Measurements from ENCODE around the gene TUBB.
A peak's percentile ranks its signal among the peaks of the same experiment; 100 is the strongest.

TUBB gene

DNA sequence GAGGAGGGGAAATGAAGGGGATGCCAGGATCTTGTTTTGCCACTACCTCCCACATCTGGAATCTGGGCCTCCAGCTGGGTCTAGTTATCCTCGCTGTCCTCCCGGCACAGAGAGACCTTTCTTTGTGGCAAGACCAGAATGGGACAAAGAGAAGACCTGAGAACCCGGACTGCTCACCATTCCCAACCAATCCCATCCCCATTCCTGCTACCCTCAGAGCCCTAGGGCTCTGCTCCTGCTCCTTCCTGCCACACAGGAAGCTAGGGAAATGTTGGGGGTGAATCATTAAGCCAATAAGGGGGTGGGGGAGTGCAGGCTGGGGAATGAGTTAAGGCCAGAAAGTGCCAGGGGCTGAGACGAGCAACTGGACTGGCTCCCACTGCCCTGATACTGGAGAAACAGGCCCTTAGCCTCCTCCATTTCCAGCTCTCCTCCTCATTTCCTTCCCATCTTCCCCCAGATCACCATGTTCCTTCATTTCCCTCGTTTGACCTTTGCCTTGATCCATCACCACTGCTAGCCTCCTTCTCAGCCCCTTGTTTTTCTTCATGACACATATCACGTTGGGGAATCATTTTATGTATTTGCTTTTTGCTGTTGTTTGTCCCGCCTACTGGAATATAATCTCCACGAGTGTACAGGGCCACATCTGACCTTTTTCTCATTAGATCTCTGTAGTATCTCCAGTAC lies 28.8 kb downstream of the TUBB start:
- Histone ChIP-seq H3K4me1 (ENCODE audit: insufficient read depth, poor library complexity, severe bottlenecking) (peaks cover 55% of the 10 kb centered on the region), H3K36me3 (ENCODE audit: low read depth) (peaks cover 3% of the 10 kb centered on the region), H3K9me3 (ENCODE audit: severe bottlenecking) (no peaks in the 10 kb centered on the region), H3K4me3 (ENCODE audit: severe bottlenecking) (no peak overlapping the region), H3K27ac (ENCODE audit: poor library complexity, severe bottlenecking) (peak overlapping the region; percentile 98), H3K27me3 (ENCODE audit: insufficient read depth, poor library complexity, severe bottlenecking) (no peaks in the 10 kb centered on the region)
- no peak for DNase-seq (ENCODE audit: low spot score)
- peak; percentile 20 for ATAC-seq (ENCODE audit: low read depth)
- TF ChIP-seq, protein P1, sequence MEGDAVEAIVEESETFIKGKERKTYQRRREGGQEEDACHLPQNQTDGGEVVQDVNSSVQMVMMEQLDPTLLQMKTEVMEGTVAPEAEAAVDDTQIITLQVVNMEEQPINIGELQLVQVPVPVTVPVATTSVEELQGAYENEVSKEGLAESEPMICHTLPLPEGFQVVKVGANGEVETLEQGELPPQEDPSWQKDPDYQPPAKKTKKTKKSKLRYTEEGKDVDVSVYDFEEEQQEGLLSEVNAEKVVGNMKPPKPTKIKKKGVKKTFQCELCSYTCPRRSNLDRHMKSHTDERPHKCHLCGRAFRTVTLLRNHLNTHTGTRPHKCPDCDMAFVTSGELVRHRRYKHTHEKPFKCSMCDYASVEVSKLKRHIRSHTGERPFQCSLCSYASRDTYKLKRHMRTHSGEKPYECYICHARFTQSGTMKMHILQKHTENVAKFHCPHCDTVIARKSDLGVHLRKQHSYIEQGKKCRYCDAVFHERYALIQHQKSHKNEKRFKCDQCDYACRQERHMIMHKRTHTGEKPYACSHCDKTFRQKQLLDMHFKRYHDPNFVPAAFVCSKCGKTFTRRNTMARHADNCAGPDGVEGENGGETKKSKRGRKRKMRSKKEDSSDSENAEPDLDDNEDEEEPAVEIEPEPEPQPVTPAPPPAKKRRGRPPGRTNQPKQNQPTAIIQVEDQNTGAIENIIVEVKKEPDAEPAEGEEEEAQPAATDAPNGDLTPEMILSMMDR (IDR thresholded peaks at IDR 0.05; ENCODE audit: poor library complexity, severe bottlenecking), result no peak

DNA sequence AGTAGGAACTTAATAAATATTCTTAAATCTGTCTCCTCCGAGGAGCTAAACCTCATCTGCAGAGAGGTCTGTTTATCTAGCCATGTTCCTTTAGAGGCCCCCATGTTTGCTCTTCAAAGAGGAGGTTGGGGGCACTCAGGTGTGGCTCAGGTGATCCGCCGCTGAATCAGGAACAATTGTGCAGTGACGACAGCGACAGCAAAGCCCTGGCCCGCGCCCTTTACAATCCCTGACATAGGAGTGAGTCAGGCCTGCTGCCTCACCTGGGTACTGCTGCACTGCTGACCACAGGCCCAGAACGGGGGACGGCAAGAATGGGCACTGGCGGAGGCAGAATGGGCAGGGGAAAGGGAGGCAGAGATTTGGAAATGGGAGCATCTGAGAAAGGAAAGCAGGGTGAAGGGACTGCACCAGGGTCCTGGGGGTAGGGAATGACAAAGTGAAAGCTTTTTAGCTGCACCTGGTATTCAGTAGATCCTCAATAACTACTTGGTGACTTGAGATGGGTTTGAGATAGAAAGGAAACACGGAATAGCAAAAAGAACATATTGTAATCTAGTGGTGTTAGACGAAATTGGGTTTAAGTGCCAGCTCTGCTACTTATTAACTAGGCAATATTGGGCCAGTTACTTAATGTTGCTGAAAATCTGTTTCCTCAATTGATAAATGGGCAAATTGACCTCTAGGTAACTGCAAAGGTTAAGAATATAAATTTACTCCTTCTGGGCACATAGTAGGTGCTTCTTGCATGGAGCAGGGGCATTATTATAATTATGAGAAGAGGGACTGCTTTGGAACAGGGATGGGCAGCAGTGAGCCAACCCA lies 29.6 kb downstream of the TUBB start:
- Histone ChIP-seq H3K4me3 (ENCODE audit: severe bottlenecking) (no peak overlapping the region), H3K27me3 (ENCODE audit: insufficient read depth, poor library complexity, severe bottlenecking) (no peaks in the 10 kb centered on the region), H3K4me1 (ENCODE audit: insufficient read depth, poor library complexity, severe bottlenecking) (peaks cover 63% of the 10 kb centered on the region), H3K9me3 (ENCODE audit: severe bottlenecking) (no peaks in the 10 kb centered on the region), H3K36me3 (ENCODE audit: low read depth) (no peaks in the 10 kb centered on the region), H3K27ac (ENCODE audit: poor library complexity, severe bottlenecking) (peak overlapping the region; percentile 98)
- DNase-seq (ENCODE audit: low spot score) (peak; percentile 88), ATAC-seq (ENCODE audit: low read depth) (peak; percentile 52)
- TF ChIP-seq, protein P1 (IDR thresholded peaks at IDR 0.05; ENCODE audit: poor library complexity, severe bottlenecking), result no peak

DNA sequence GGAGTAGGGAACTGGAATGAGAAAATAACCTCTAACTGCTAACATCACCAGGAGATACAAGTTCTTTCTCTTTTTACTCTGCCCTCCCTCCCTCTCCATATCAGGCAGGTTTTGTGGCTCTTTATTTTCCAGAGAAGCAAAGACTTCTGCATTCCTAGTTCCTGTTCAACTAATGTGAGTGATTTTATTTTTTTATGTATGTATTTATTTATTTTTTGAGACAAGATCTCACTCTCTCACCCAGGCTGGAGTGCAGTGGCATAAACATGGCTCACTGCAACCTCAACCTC lies 30.2 kb downstream of the TUBB start:
- Histone ChIP-seq H3K4me3 (ENCODE audit: severe bottlenecking) (no peak overlapping the region), H3K9me3 (ENCODE audit: severe bottlenecking) (no peaks in the 10 kb centered on the region), H3K4me1 (ENCODE audit: insufficient read depth, poor library complexity, severe bottlenecking) (peaks cover 65% of the 10 kb centered on the region), H3K27me3 (ENCODE audit: insufficient read depth, poor library complexity, severe bottlenecking) (no peaks in the 10 kb centered on the region), H3K27ac (ENCODE audit: poor library complexity, severe bottlenecking) (peak overlapping the region; percentile 98), H3K36me3 (ENCODE audit: low read depth) (no peaks in the 10 kb centered on the region)
- DNase-seq (ENCODE audit: low spot score), result no peak
- TF ChIP-seq, protein P1 (IDR thresholded peaks at IDR 0.05; ENCODE audit: poor library complexity, severe bottlenecking), result no peak
- ATAC-seq (ENCODE audit: low read depth), result no peak

DNA sequence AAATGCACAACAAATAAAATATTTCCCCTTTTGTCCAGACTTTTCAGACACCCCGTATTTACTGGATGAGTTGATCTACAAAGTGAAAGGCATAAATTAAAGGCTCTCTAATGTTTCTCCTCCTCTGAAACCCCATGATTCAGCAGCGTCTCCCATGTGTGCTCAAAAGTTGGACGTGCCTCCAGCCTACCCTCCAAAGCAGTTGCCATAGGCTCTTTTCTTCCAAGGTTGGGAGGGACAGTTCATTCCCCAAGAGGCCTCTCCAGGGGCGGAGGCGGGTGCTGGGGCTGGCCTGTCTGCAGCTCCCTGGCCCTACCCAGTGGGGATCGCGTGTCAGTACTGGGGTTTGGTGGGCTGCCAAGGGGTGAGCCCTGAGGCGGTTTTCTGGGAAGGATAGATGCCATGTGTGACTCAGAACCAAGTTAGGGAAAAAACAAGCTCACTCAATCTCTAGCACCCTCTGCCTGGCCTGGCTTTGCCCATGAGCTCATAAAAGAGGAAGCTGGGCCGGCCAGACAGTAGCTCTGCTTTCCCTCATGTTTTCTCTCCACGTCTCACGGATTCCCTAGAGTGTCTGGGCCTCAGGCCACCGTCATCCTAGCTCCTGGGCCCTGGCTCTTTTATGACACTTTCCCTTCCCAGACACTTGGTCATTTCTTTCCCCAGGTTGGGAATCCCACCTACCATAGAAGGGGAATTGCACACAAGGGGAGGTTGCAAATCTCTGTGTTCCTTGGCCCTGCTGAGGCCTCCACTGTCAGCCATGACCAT lies 32.2 kb downstream of the TUBB start:
- Histone ChIP-seq H3K36me3 (ENCODE audit: low read depth) (no peaks in the 10 kb centered on the region), H3K4me3 (ENCODE audit: severe bottlenecking) (no peak overlapping the region), H3K27me3 (ENCODE audit: insufficient read depth, poor library complexity, severe bottlenecking) (no peaks in the 10 kb centered on the region), H3K9me3 (ENCODE audit: severe bottlenecking) (no peaks in the 10 kb centered on the region), H3K27ac (ENCODE audit: poor library complexity, severe bottlenecking) (peak overlapping the region; percentile 98), H3K4me1 (ENCODE audit: insufficient read depth, poor library complexity, severe bottlenecking) (peaks cover 64% of the 10 kb centered on the region)
- TF ChIP-seq, protein P1 (IDR thresholded peaks at IDR 0.05; ENCODE audit: poor library complexity, severe bottlenecking), result peak; percentile 30
- peak; percentile 85 for ATAC-seq (ENCODE audit: low read depth)
- peak; percentile 100 for DNase-seq (ENCODE audit: low spot score)

Measured in RWPE2 (cell line).